ENCODE measurements around the gene FBLN2. TPM values are rescaled to one million over a fixed set of nuclear protein-coding genes. Genes with fewer than 3 reads are reported as not detected.
A peak's percentile ranks its signal among the peaks of the same experiment; 100 is the strongest.

Gene FBLN2
- total and polyA plus RNA-seq, 2 of the 13 experiments (the other 11 are each of a cell fraction or from before 2014, with no cell fraction given): not detected

- 0 out of 2 replicates have a peak, but pooled peaks have one; percentile 40 for TF ChIP-seq HBP1 (CRISPR knock-in tag; IDR thresholded peaks at IDR 0.05; ENCODE audit: low read depth)
- peak; percentile 79; the same call in 1 of the 2 replicates for TF ChIP-seq ZBTB7B (CRISPR knock-in tag; IDR thresholded peaks at IDR 0.05)
- TF ChIP-seq HNF1B (CRISPR knock-in tag; IDR thresholded peaks at IDR 0.05): no peak
- no peak; the same call in 1 of the 2 replicates for TF ChIP-seq SMC3 (IDR thresholded peaks at IDR 0.05; ENCODE audit: low read length)
- no peak for TF ChIP-seq CREBL2 (CRISPR knock-in tag; IDR thresholded peaks at IDR 0.05; ENCODE audit: borderline replicate concordance)
- TF ChIP-seq FUBP1 (CRISPR knock-in tag; IDR thresholded peaks at IDR 0.05; ENCODE audit: borderline replicate concordance): no peak
- TF ChIP-seq ZZZ3 (CRISPR knock-in tag; IDR thresholded peaks at IDR 0.05; ENCODE audit: borderline replicate concordance): 0 out of 2 replicates have a peak, but pooled peaks have one; percentile 40
- TF ChIP-seq ZNF773 (CRISPR knock-in tag; IDR thresholded peaks at IDR 0.05; ENCODE audit: borderline replicate concordance): 0 out of 2 replicates have a peak, but pooled peaks have one; percentile 45
- no peak for TF ChIP-seq PRDM15 (CRISPR knock-in tag; IDR thresholded peaks at IDR 0.05)
- peak; percentile 95 for TF ChIP-seq XRCC5 (optimal IDR thresholded peaks at IDR 0.05; ENCODE audit: low read length)
- no peak for TF ChIP-seq BHLHE40 (IDR thresholded peaks at IDR 0.05; ENCODE audit: low read length)
- TF ChIP-seq JUN (CRISPR knock-in tag; IDR thresholded peaks at IDR 0.05): no peak
- TF ChIP-seq EED (CRISPR knock-in tag; IDR thresholded peaks at IDR 0.05): 0 out of 2 replicates have a peak, but pooled peaks have one; percentile 68
- no peak for TF ChIP-seq ZNF660 (CRISPR knock-in tag; IDR thresholded peaks at IDR 0.05; ENCODE audit: borderline replicate concordance, low read depth)
- TF ChIP-seq HMGXB4 (CRISPR knock-in tag; IDR thresholded peaks at IDR 0.05; ENCODE audit: borderline replicate concordance in 1 of 2, low read depth in 1 of 2): peak; percentile 88 to 93
Observed at GRCh38 chr3:13650210-13651056, 101.5 kb downstream of the FBLN2 start (continued).

All from HepG2 (cell line).